Suppressor macrophage (primary cell): ENCODE measurements around the gene EID1.
"Not testable (repeated sequence)": the region's sequence is repeated elsewhere in the genome, so short reads cannot be mapped to it uniquely, and the experiment has no call there.

Source experiments
- DNase-seq, 4 experiments: peaks; one replicate each; pipeline ENCODE4 v3.0.0-alpha.2; 2020 to 2022

EID1 gene

GRCh38 chr15:48869966-48870365 is 8.0 kb upstream of the EID1 start:
- DNase-seq: no peak

GRCh38 chr15:48871542-48871941 is 6.4 kb upstream of the EID1 start:
- DNase-seq: no peak

GRCh38 chr15:48872632-48873031 is 5.3 kb upstream of the EID1 start:
- DNase-seq: no peak

GRCh38 chr15:48875241-48875960 is 2.5 kb upstream of the EID1 start:
- no peak for DNase-seq

GRCh38 chr15:48876057-48876456 is 1.9 kb upstream of the EID1 start:
- no peak for DNase-seq

GRCh38 chr15:48880070-48880634 is 2.2 kb downstream of the EID1 start:
- DNase-seq: no peak

GRCh38 chr15:48883699-48884098 is 5.8 kb downstream of the EID1 start:
- DNase-seq: no peak

- no peak for DNase-seq
Observed at GRCh38 chr15:48887144-48887543, 9.2 kb downstream of the EID1 start.

- no peak for DNase-seq
Observed at GRCh38 chr15:48888191-48888590, 10.3 kb downstream of the EID1 start.

GRCh38 chr15:48888836-48889235 is 10.9 kb downstream of the EID1 start:
- DNase-seq: no peak

GRCh38 chr15:48889925-48890324 is 12.0 kb downstream of the EID1 start:
- no peak for DNase-seq

GRCh38 chr15:48890375-48890972 is 12.5 kb downstream of the EID1 start:
- DNase-seq: no peak

- no peak for DNase-seq
Observed at GRCh38 chr15:48891232-48891765, 13.4 kb downstream of the EID1 start.

GRCh38 chr15:48893311-48893710 is 15.4 kb downstream of the EID1 start:
- no peak for DNase-seq

GRCh38 chr15:48896869-48897814 is 19.2 kb downstream of the EID1 start:
- DNase-seq: no peak

- DNase-seq: no peak
Observed at GRCh38 chr15:48898032-48898431, 20.1 kb downstream of the EID1 start.

GRCh38 chr15:48898446-48898845 is 20.5 kb downstream of the EID1 start:
- no peak for DNase-seq

GRCh38 chr15:48899793-48900192 is 21.9 kb downstream of the EID1 start:
- DNase-seq: no peak

GRCh38 chr15:48904758-48905157 is 26.8 kb downstream of the EID1 start:
- no peak for DNase-seq

- DNase-seq: no peak
Observed at GRCh38 chr15:48905216-48905615, 27.3 kb downstream of the EID1 start.

- no peak for DNase-seq
Observed at GRCh38 chr15:48905847-48906246, 27.9 kb downstream of the EID1 start.

GRCh38 chr15:48909313-48909712 is 31.4 kb downstream of the EID1 start:
- not testable (repeated sequence) for DNase-seq

GRCh38 chr15:48910554-48910953 is 32.6 kb downstream of the EID1 start:
- DNase-seq: not testable (repeated sequence)
